HepG2 (cell line): ENCODE data around the gene C1QTNF5. TPM values are rescaled to one million over a fixed set of nuclear protein-coding genes. Genes with fewer than 3 reads are reported as not detected.

Experiments used
- FIP1L1 ChIP-seq: fragments of 200-400 bp; formaldehyde crosslinking; IDR thresholded peaks from 2 replicates; pipeline ENCODE4 v1.6.1; 2018; ENCODE audit warnings: low read depth, mild to moderate bottlenecking, low read length, moderate library complexity, borderline replicate concordance; ENCODE audit not compliant: insufficient read depth
- HDAC6 ChIP-seq: fragments of 200-600 bp; sonication (generic); IDR thresholded peaks from 2 replicates; pipeline ENCODE4 v1.7.0; 2017; ENCODE audit warnings: mild to moderate bottlenecking, antibody characterized with exemption, low read length, low read depth
- KDM5A ChIP-seq: fragments of 200-600 bp; sonication (generic); IDR thresholded peaks from 2 replicates; pipeline ENCODE4 v1.7.0; 2018; ENCODE audit warnings: antibody characterized with exemption, mild to moderate bottlenecking, low read length, borderline replicate concordance
- KLF11 ChIP-seq: IDR thresholded peaks from 2 replicates; pipeline ENCODE4 v1.6.1; 2016; ENCODE audit warnings: missing compliant biosample characterization
- KLF13 ChIP-seq: sonication (generic); formaldehyde crosslinking; IDR thresholded peaks from 2 replicates; pipeline ENCODE4 v1.4.0; 2020; ENCODE audit warnings: mild to moderate bottlenecking, missing genetic modification reagents
- MAFK ChIP-seq, 2 experiments: IDR thresholded peaks in 1 of 2; conservative IDR thresholded peaks in 1 of 2; 2 replicates each; pipeline ENCODE4 v1.6.1; 2011; ENCODE audit warnings: improper control_type of control experiment in 2 of 2, low read length in 2 of 2
- NCOA2 ChIP-seq: sonication (generic); formaldehyde crosslinking; IDR thresholded peaks from 2 replicates; pipeline ENCODE4 v1.8.0; 2022; ENCODE audit warnings: inconsistent platforms
- NCOR1 ChIP-seq: fragments of 200-600 bp; sonication (generic); IDR thresholded peaks from 2 replicates; pipeline ENCODE4 v1.7.0; 2017; ENCODE audit warnings: antibody characterized with exemption, low read length, borderline replicate concordance
- NFYC ChIP-seq: IDR thresholded peaks from 2 replicates; pipeline ENCODE4 v1.6.1; 2016; ENCODE audit warnings: missing genetic modification reagents, missing compliant biosample characterization
- PHB2 ChIP-seq: fragments of 450-650 bp; IDR thresholded peaks from 2 replicates; pipeline ENCODE4 v1.6.1; 2018; ENCODE audit not compliant: partially characterized antibody
- PPARG ChIP-seq: conservative IDR thresholded peaks from 2 replicates; pipeline ENCODE4 v1.6.1; 2016; ENCODE audit warnings: missing biosample characterization, missing genetic modification reagents
- PRMT3 ChIP-seq: sonication (generic); formaldehyde crosslinking; IDR thresholded peaks from 2 replicates; pipeline ENCODE4 v1.8.1; 2022; ENCODE audit warnings: low read depth, mild to moderate bottlenecking, moderate library complexity, missing genetic modification reagents, borderline replicate concordance
- RXRA ChIP-seq: sonication (generic); formaldehyde crosslinking; IDR thresholded peaks from 2 replicates; pipeline ENCODE4 v1.5.1; 2020; ENCODE audit warnings: missing genetic modification reagents
- SAP130 ChIP-seq: IDR thresholded peaks from 2 replicates; pipeline ENCODE4 v1.6.1; 2016; ENCODE audit warnings: low read depth
- SUZ12 ChIP-seq: fragments of 150-350 bp; IDR thresholded peaks from 2 replicates; pipeline ENCODE4 v1.6.1; 2014; ENCODE audit warnings: low read depth, low read length
- TGIF2 ChIP-seq: IDR thresholded peaks from 2 replicates; pipeline ENCODE4 v1.6.1; 2016; ENCODE audit warnings: control low read depth, missing compliant biosample characterization
- XBP1 ChIP-seq: sonication (generic); formaldehyde crosslinking; IDR thresholded peaks from 2 replicates; pipeline ENCODE4 v1.5.0; 2020; ENCODE audit warnings: missing genetic modification reagents
- ZNF615 ChIP-seq: sonication (generic); formaldehyde crosslinking; IDR thresholded peaks from 2 replicates; pipeline ENCODE4 v1.5.0; 2020; ENCODE audit warnings: mild to moderate bottlenecking, missing genetic modification reagents, borderline replicate concordance
- ZNF780A ChIP-seq: sonication (generic); formaldehyde crosslinking; IDR thresholded peaks from 2 replicates; pipeline ENCODE4 v1.8.0; 2022; ENCODE audit warnings: mild to moderate bottlenecking, missing genetic modification reagents, moderate library complexity
- polyA plus RNA-seq, 8 experiments: library from polyadenylated mRNA; depleted of rRNA in 3 of 8; stranded (reverse) in 7 of 8; unstranded in 1 of 8; fragments of >200 nt; fragmentation: Illumina TruSeq in 4 of 8; extraction: Trizol in 4 of 8; gene quantifications; 2 replicates each; pipeline versions ENCODE4 v1.2.1 to v1.2.3, GENCODE V29; 2011 to 2016; ENCODE audit warnings: low read depth in 4 of 8, missing spikeins in 1 of 8, mixed read lengths in 1 of 8; ENCODE audit not compliant: insufficient read depth in 1 of 8
- total RNA-seq, 5 experiments: library from RNA; depleted of rRNA; stranded (reverse); fragments of >200 nt; fragmentation: Illumina TruSeq; extraction: Trizol; gene quantifications; 2 replicates each; pipeline ENCODE4 v1.2.3, GENCODE V29; 2016; ENCODE audit warnings: low read depth in 1 of 5
- TF ChIP-seq, protein P1 (sequence below): sonication (generic); formaldehyde crosslinking; IDR thresholded peaks from 2 replicates; pipeline ENCODE4 v1.9.0; 2021; ENCODE audit warnings: missing genetic modification reagents, borderline replicate concordance
- TF ChIP-seq, protein P2 (sequence below): IDR thresholded peaks from 2 replicates; pipeline ENCODE4 v1.6.1; 2016; ENCODE audit warnings: low read depth, control low read depth
- TF ChIP-seq, protein P3 (sequence below): sonication (generic); formaldehyde crosslinking; IDR thresholded peaks from 2 replicates; pipeline ENCODE4 v1.4.0; 2020; ENCODE audit warnings: missing genetic modification reagents, mild to moderate bottlenecking, borderline replicate concordance
- TF ChIP-seq, protein P4 (sequence below): sonication (generic); formaldehyde crosslinking; IDR thresholded peaks from 2 replicates; pipeline ENCODE4 v1.5.0; 2020; ENCODE audit warnings: missing genetic modification reagents, mild to moderate bottlenecking, borderline replicate concordance

C1QTNF5 gene
- total and polyA plus RNA-seq, 2 of the 13 experiments (the other 11 are each of a cell fraction or from before 2014, with no cell fraction given), result 0.86 to 1.2 TPM

DNA sequence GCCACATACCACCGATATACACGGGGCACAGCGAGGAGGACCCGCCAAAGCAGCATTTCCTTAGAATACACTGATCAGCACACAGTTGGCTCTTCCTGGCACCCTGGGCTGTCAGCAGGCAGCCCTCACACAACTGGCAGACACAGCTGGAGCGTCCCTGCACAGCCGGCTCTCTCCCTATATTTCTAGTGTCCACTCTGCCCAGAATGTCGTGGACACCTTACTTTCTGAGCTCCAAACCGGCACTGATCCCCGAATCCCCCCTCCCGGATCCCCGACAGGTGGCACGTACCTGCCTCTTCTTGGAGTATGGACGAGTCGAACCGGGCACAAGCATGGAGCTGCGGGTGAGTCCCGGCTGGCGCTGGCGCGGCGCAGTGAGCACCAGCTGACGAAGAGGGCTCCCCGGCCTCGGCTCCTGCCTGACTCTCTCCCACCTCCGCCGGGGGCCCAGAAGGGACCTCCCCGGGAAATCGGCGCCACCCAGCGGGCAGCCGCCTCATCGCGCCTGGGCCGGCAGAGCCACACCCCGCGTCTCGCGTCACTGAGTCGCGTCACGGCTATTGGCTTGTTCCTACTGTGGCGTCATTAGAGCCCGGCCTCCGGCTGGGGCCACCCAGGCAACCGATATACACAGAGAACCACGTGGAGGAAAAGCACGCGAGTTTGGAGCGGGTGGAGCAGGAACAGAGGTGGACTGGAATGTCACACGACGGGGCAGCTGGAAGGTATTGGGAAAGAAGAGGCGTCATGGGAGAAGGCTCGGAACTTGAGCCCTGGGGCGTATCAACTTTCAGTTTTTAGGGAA, 40.7 kb upstream of the C1QTNF5 start, which contains the start of gene USP2 (continued):
- no peak for TF ChIP-seq NCOR1
- TF ChIP-seq ZNF615 (CRISPR knock-in tag), result no peak
- TF ChIP-seq, protein P1, sequence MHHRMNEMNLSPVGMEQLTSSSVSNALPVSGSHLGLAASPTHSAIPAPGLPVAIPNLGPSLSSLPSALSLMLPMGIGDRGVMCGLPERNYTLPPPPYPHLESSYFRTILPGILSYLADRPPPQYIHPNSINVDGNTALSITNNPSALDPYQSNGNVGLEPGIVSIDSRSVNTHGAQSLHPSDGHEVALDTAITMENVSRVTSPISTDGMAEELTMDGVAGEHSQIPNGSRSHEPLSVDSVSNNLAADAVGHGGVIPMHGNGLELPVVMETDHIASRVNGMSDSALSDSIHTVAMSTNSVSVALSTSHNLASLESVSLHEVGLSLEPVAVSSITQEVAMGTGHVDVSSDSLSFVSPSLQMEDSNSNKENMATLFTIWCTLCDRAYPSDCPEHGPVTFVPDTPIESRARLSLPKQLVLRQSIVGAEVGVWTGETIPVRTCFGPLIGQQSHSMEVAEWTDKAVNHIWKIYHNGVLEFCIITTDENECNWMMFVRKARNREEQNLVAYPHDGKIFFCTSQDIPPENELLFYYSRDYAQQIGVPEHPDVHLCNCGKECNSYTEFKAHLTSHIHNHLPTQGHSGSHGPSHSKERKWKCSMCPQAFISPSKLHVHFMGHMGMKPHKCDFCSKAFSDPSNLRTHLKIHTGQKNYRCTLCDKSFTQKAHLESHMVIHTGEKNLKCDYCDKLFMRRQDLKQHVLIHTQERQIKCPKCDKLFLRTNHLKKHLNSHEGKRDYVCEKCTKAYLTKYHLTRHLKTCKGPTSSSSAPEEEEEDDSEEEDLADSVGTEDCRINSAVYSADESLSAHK (CRISPR knock-in tag), result no peak
- no peak for TF ChIP-seq SUZ12
- TF ChIP-seq MAFK (conservative IDR thresholded peaks at IDR 0.05 in 1 of 2, IDR thresholded peaks at IDR 0.05 in 1 of 2; ENCODE audit: low read length in 2 of 2), result no peak
- 0 out of 2 replicates have a peak, but pooled peaks have one; percentile 39 for TF ChIP-seq FIP1L1
- peak; percentile 42; the same call in 1 of the 2 replicates for TF ChIP-seq PPARG (CRISPR knock-in tag)
- TF ChIP-seq, protein P2, sequence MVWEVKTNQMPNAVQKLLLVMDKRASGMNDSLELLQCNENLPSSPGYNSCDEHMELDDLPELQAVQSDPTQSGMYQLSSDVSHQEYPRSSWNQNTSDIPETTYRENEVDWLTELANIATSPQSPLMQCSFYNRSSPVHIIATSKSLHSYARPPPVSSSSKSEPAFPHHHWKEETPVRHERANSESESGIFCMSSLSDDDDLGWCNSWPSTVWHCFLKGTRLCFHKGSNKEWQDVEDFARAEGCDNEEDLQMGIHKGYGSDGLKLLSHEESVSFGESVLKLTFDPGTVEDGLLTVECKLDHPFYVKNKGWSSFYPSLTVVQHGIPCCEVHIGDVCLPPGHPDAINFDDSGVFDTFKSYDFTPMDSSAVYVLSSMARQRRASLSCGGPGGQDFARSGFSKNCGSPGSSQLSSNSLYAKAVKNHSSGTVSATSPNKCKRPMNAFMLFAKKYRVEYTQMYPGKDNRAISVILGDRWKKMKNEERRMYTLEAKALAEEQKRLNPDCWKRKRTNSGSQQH (CRISPR knock-in tag), result no peak
- TF ChIP-seq XBP1 (CRISPR knock-in tag), result no peak
- TF ChIP-seq NFYC (CRISPR knock-in tag), result peak; percentile 78
- peak; percentile 80 for TF ChIP-seq KLF11
- TF ChIP-seq RXRA (CRISPR knock-in tag), result peak; percentile 69; the same call in 1 of the 2 replicates
- TF ChIP-seq, protein P3, sequence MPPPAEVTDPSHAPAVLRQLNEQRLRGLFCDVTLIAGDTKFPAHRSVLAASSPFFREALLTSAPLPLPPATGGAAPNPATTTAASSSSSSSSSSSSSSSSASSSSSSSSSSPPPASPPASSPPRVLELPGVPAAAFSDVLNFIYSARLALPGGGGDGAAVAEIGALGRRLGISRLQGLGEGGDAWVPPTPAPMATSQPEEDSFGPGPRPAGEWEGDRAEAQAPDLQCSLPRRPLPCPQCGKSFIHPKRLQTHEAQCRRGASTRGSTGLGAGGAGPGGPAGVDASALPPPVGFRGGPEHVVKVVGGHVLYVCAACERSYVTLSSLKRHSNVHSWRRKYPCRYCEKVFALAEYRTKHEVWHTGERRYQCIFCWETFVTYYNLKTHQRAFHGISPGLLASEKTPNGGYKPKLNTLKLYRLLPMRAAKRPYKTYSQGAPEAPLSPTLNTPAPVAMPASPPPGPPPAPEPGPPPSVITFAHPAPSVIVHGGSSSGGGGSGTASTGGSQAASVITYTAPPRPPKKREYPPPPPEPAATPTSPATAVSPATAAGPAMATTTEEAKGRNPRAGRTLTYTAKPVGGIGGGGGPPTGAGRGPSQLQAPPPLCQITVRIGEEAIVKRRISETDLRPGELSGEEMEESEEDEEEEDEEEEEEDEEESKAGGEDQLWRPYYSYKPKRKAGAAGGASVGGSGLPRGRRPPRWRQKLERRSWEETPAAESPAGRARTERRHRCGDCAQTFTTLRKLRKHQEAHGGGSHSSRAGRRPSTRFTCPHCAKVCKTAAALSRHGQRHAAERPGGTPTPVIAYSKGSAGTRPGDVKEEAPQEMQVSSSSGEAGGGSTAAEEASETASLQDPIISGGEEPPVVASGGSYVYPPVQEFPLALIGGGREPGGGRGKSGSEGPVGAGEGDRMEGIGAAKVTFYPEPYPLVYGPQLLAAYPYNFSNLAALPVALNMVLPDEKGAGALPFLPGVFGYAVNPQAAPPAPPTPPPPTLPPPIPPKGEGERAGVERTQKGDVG (CRISPR knock-in tag), result no peak
- TF ChIP-seq HDAC6, result no peak
- TF ChIP-seq PRMT3 (CRISPR knock-in tag), result no peak
- no peak for TF ChIP-seq PHB2
- TF ChIP-seq NCOA2 (CRISPR knock-in tag), result peak; percentile 55
- TF ChIP-seq ZNF780A (CRISPR knock-in tag), result no peak
- TF ChIP-seq, protein P4, sequence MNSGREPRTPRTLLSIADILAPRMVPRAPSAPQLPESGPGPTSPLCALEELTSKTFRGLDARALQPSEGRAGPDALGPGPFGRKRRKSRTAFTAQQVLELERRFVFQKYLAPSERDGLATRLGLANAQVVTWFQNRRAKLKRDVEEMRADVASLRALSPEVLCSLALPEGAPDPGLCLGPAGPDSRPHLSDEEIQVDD (CRISPR knock-in tag), result no peak
- TF ChIP-seq KDM5A, result no peak
- TF ChIP-seq SAP130 (CRISPR knock-in tag), result peak; percentile 100
- TF ChIP-seq TGIF2 (CRISPR knock-in tag), result peak; percentile 94
- TF ChIP-seq KLF13 (CRISPR knock-in tag), result no peak
